NCI-H1417 treated with DMSO at 0.1 percent for 48 hours (cell line): ENCODE data around the gene NME7.
"Not testable (repeated sequence)": the region's sequence is repeated elsewhere in the genome, so short reads cannot be mapped to it uniquely, and the experiment has no call there.

Source experiments
- DNase-seq: peaks from one replicate; lab custom pipeline; 2025; lab: John Stamatoyannopoulos, UW

NME7 gene

GRCh38 chr1:169234780-169235179, 132.8 kb downstream of the NME7 start:
- no peak for DNase-seq

- DNase-seq = no peak
Observed at GRCh38 chr1:169217636-169218035, 150.0 kb downstream of the NME7 start.

- no peak for DNase-seq
Observed at GRCh38 chr1:169214598-169214997, 153.0 kb downstream of the NME7 start.

GRCh38 chr1:169212088-169212487, 155.5 kb downstream of the NME7 start:
- no peak for DNase-seq

- no peak for DNase-seq
Observed at GRCh38 chr1:169207797-169208520, 159.6 kb downstream of the NME7 start.

- DNase-seq = no peak
Observed at GRCh38 chr1:169204157-169204556, 163.4 kb downstream of the NME7 start.

GRCh38 chr1:169202791-169203665, 164.6 kb downstream of the NME7 start:
- no peak for DNase-seq

- DNase-seq = no peak
Observed at GRCh38 chr1:169201084-169201619, 166.4 kb downstream of the NME7 start.

- DNase-seq = no peak
Observed at GRCh38 chr1:169200319-169200718, 167.3 kb downstream of the NME7 start.

- DNase-seq = no peak
Observed at GRCh38 chr1:169196581-169196980, 171.0 kb downstream of the NME7 start.

GRCh38 chr1:169196161-169196560, 171.4 kb downstream of the NME7 start:
- no peak for DNase-seq

- DNase-seq = no peak
Observed at GRCh38 chr1:169193191-169193850, 174.3 kb downstream of the NME7 start.

- no peak for DNase-seq
Observed at GRCh38 chr1:169186106-169186505, 181.5 kb downstream of the NME7 start.

GRCh38 chr1:169184812-169185211, 182.8 kb downstream of the NME7 start:
- no peak for DNase-seq

GRCh38 chr1:169180174-169180573, 187.4 kb downstream of the NME7 start:
- no peak for DNase-seq

- DNase-seq = not testable (repeated sequence)
Observed at GRCh38 chr1:169179431-169179830, 188.2 kb downstream of the NME7 start.

- no peak for DNase-seq
Observed at GRCh38 chr1:169175461-169175860, 192.1 kb downstream of the NME7 start.

- no peak for DNase-seq
Observed at GRCh38 chr1:169163059-169163458, 204.5 kb downstream of the NME7 start.

GRCh38 chr1:169161496-169162194, 206.0 kb downstream of the NME7 start:
- DNase-seq = no peak

GRCh38 chr1:169160845-169161495, 206.6 kb downstream of the NME7 start:
- DNase-seq = no peak

GRCh38 chr1:169156580-169156979, 211.0 kb downstream of the NME7 start:
- DNase-seq = no peak
